Aorta (tissue), 5 donors: ENCODE data around the gene FLAD1. TPM values are rescaled to one million over a fixed set of nuclear protein-coding genes. Genes with fewer than 3 reads are reported as not detected.
A peak's percentile ranks its signal among the peaks of the same experiment; 100 is the strongest.

ENCODE experiments used
- ATAC-seq: fragments of 200-7000 bp; cut with Tn5 transposase; one replicate; pipeline ENCODE4 v1.9.1; 2022; ENCODE audit warnings: moderate library complexity; ENCODE audit not compliant: low FRiP score
- DNase-seq, 2 donors: peaks; one replicate each; pipeline ENCODE4 v3.0.0-alpha.2; 2020
- H3K27ac ChIP-seq, 2 donors: one replicate each; pipeline ENCODE4 v1.5.1; 2013; ENCODE audit warnings: low read length in 2 of 2, mild to moderate bottlenecking in 2 of 2, moderate library complexity in 2 of 2, control low read depth in 1 of 2, inconsistent platforms in 1 of 2, low read depth in 1 of 2
- H3K27me3 ChIP-seq, 2 donors: one replicate each; pipeline ENCODE4 v1.6.1; 2013; ENCODE audit warnings: control low read depth in 1 of 2, low read length in 1 of 2, mild to moderate bottlenecking in 1 of 2, moderate library complexity in 1 of 2; ENCODE audit not compliant: insufficient read depth in 2 of 2, control insufficient read depth in 1 of 2
- H3K36me3 ChIP-seq, 2 donors: one replicate each; pipeline ENCODE4 v1.6.1; 2013; ENCODE audit warnings: control low read depth in 1 of 2, low read length in 1 of 2, mild to moderate bottlenecking in 1 of 2; ENCODE audit not compliant: insufficient read depth in 2 of 2, control insufficient read depth in 1 of 2
- H3K4me1 ChIP-seq, 2 donors: one replicate each; pipeline ENCODE4 v1.6.1; 2013; ENCODE audit warnings: low read length in 2 of 2, control low read depth in 1 of 2, mild to moderate bottlenecking in 1 of 2, moderate library complexity in 1 of 2; ENCODE audit not compliant: insufficient read depth in 2 of 2, control insufficient read depth in 1 of 2
- H3K4me3 ChIP-seq, 2 donors: one replicate each; pipeline ENCODE4 v1.5.1; 2013; ENCODE audit warnings: low read length in 2 of 2, control low read depth in 1 of 2, mild to moderate bottlenecking in 1 of 2
- H3K9me3 ChIP-seq: one replicate; pipeline ENCODE4 v1.6.1; 2013; ENCODE audit warnings: mild to moderate bottlenecking, low read length; ENCODE audit not compliant: control insufficient read depth
- WGBS, 2 donors: extraction: QIAGEN DNeasy Blood & Tissue Kit; methylation state at CpG; one replicate each; pipeline ENCODE4 v1.1.7; 2013; 5-methylcytosine and 5-hydroxymethylcytosine counted together
- intact Hi-C, 2 donors: fragments of 100-400 bp; cut with DNase I; formaldehyde crosslinking; loops; one replicate each; pipeline versions ENCODE4 v1.14.2 to v1.15.0; 2022
- polyA plus RNA-seq, 2 donors: library from polyadenylated mRNA; stranded (reverse); fragments of 200-250 nt; gene quantifications; one replicate each; pipeline ENCODE4 v1.2.3, GENCODE V29; 2013
- total RNA-seq, 2 donors: library from RNA; stranded (reverse); fragmentation: NEBNext Ultra II Directional; extraction: Animal tissue kit (Norgen Biotek cat#: 25700); gene quantifications; one replicate each; pipeline ENCODE4 v1.2.1, GENCODE V29; 2021
- donor health status: healthy with polysubstance abuse.
- donor health status: Bipolar disorder and iron deficiency.
- donor health status: DM: no; HTN: no; CAD: no.
- donor health status: DM: no; HTN: no; CAD: no.
- donor health status: DM: yes; HTN: yes; CAD: no.

Gene FLAD1
- total and polyA plus RNA-seq, 4 donors: 14.5 to 24.2 (median 20.7) TPM

DNA sequence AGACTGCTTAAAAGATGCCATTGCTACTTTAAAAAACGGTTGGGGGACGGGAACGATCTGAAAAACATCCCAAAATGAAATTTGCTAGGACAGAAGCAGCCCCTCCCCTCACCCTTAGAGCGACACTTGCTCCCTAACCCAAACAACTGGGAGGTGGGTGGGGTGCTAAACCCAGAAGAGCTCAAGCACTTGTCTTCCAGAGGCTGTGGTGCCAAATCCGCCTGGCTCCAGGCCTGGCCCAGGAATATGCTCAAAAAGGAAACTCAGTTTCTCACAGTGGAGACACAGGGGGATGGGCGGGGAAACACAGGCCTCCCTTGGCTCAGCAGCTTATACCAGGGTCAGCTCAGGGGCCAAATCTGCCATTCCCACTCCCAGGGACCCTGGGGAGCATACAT is 26.6 kb upstream of the FLAD1 start:
- 2 to 3% methylated on average over 6 of the region's 6 CpGs for WGBS, 2 donors
- DNase-seq: peak in 1 of 2 donors; percentile 64
- Histone ChIP-seq H3K27ac (peak overlapping the region in 1 of 2 donors; percentile 86), H3K27me3 (no peaks in the 10 kb centered on the region), H3K4me1 (peaks cover 0 to 5% of the 10 kb centered on the region in 2 donors), H3K36me3 (no peaks in the 10 kb centered on the region), H3K9me3 (no peaks in the 10 kb centered on the region), H3K4me3 (peak overlapping the region; percentile 21 to 74)
- intact Hi-C loops: loop anchor here in 1 of 2 donors (5.0 kb wide), 1 partner anchor 61 kb away; no protein-coding TSS in a partner anchor
- peak; percentile 53 for ATAC-seq

DNA sequence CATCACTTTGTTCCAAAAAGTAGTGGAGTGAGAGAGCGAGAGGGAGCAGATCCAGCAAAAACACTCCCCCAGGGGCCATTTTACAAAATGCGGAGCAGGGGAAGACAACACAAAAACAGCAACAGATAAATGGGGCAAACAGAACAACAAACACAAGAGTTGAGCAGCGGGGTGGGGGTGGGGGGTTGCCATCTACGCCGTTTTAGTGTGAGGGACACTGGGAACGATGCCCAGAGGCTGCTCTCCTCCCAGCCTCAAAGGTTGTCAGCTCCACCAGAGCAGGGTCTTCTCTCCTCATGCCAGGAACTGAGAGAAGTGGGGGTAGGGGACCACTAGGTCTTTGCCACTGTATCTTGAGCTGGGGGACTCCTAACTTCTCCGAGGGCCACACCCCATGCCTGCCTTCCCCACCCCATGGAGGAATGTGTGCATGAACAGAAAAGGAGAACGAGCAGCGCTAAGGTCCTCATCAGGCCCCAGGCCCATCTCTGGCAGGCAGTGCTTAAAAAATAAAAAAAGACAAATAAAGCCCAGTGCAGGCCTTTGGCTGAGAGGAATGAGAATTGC is 26.0 kb upstream of the FLAD1 start:
- H3K4me3 ChIP-seq: no peak overlapping the region
- no peaks in the 10 kb centered on the region for H3K27me3 ChIP-seq
- intact Hi-C loops: loop anchor here in 1 of 2 donors (5.0 kb wide), 1 partner anchor 60 kb away; no protein-coding TSS in a partner anchor
- no peak overlapping the region for H3K27ac ChIP-seq
- DNase-seq (no peak), ATAC-seq (no peak)
- H3K4me1 ChIP-seq: peaks cover 0 to 5% of the 10 kb centered on the region in 2 donors
- no peaks in the 10 kb centered on the region for H3K36me3 ChIP-seq
- WGBS, 2 donors: 24 to 26% methylated on average over 9 of the region's 9 CpGs
- no peaks in the 10 kb centered on the region for H3K9me3 ChIP-seq

DNA sequence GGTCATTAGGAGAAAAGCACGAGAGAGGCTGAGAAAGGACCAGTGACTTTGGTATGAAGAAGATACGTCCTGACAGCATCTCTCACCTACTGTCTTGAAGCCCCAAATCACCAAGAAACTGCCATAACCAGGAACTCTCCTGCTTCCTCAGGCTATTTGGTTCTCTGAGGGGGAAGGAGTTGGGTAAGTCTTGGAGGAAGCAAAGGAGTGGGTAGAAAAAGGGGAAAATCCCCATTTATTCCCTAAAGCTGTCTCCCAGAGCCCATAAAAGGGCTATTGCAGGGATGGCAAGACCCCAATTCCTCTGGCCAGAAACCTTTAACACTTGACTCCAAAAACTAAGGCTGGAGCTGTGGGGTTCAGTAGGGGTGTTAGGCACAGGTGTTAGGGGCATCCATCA is 25.1 kb upstream of the FLAD1 start:
- no peak for DNase-seq
- Histone ChIP-seq H3K9me3 (no peaks in the 10 kb centered on the region), H3K27ac (no peak overlapping the region), H3K27me3 (no peaks in the 10 kb centered on the region), H3K4me3 (no peak overlapping the region), H3K4me1 (peaks cover 0 to 5% of the 10 kb centered on the region in 2 donors), H3K36me3 (no peaks in the 10 kb centered on the region)
- ATAC-seq: no peak
- WGBS, 2 donors: 58 to 66% methylated on average over 2 of the region's 2 CpGs
- intact Hi-C loops: loop anchor here in 1 of 2 donors (5.0 kb wide), 1 partner anchor 59 kb away; no protein-coding TSS in a partner anchor

DNA sequence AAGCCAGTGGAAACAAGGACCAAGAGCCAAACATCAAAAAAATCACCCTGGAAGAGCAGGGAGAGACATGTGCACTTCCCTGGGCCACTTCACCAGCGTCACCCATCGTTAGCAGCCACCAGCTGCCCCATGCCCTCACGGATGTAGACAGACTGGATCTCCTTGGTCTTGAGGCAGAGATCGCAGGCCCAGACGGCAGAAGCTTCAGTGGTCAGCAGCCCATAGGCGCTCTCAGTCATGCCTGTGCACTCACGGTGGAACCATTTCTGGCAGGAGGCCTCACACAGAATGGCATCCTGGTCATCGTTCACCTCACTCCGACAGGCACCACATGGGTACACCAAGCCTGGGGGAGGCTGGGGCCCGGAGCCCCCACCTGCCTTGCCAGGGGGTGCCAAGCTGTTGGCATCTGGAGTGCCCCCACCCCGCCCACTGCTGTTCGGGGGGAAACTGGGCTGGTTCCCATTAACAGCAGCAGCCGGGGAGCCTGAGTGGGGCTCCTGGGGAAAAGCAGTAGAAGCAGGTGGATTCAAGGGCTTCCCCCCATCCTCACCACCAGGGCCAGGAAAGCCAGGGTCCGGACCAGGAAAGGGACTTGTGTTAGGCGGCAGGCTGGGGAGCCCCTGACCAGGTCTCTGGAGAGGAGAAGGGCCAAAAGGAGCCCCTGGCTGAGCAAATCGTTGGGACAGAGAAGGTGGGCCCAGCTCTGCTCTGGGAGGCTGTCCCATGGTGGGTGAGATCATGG is 24.3 kb upstream of the FLAD1 start:
- peak in 1 of 2 donors; percentile 45 for DNase-seq
- 80 to 83% methylated on average over 16 of the region's 16 CpGs for WGBS, 2 donors
- no peak overlapping the region for H3K27ac ChIP-seq

DNA sequence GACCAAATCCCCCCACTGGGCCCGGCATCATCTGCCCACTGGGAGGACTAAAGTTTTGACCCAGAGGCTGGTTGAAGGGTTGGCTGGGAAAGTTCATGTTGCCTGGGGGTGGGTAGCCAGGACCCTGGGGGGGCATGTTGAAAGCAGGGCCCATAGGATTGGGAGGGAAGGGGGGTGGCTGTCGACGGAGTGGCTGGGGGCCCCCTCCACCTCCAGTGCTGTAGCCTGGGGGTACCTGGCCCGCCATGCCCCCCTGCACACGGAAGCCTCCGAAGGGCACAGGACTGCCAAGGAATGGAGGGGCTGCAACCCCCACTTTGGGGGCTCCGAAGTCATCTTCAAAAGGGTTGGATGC is 23.7 kb upstream of the FLAD1 start:
- peak in 1 of 2 donors; percentile 48 for DNase-seq
- Histone ChIP-seq H3K27me3 (no peaks in the 10 kb centered on the region), H3K27ac (no peak overlapping the region), H3K9me3 (no peaks in the 10 kb centered on the region), H3K36me3 (peaks cover 0 to 2% of the 10 kb centered on the region in 2 donors), H3K4me1 (no peaks in the 10 kb centered on the region), H3K4me3 (no peak overlapping the region)
- ATAC-seq: no peak
- WGBS, 2 donors: 89 to 92% methylated on average over 7 of the region's 7 CpGs
- intact Hi-C loops: loop anchor here in 1 of 2 donors (5.0 kb wide), 1 partner anchor 58 kb away; no protein-coding TSS in a partner anchor

More for the DNA sequence above, 24.3 kb upstream of the FLAD1 start:
- intact Hi-C loops: loop anchor here in 1 of 2 donors (5.0 kb wide), 1 partner anchor 58 kb away; no protein-coding TSS in a partner anchor
- Histone ChIP-seq H3K27me3 (no peaks in the 10 kb centered on the region), H3K36me3 (peaks cover 0 to 2% of the 10 kb centered on the region in 2 donors), H3K4me3 (no peak overlapping the region), H3K4me1 (peaks cover 0 to 4% of the 10 kb centered on the region in 2 donors), H3K9me3 (no peaks in the 10 kb centered on the region)
- no peak for ATAC-seq

DNA sequence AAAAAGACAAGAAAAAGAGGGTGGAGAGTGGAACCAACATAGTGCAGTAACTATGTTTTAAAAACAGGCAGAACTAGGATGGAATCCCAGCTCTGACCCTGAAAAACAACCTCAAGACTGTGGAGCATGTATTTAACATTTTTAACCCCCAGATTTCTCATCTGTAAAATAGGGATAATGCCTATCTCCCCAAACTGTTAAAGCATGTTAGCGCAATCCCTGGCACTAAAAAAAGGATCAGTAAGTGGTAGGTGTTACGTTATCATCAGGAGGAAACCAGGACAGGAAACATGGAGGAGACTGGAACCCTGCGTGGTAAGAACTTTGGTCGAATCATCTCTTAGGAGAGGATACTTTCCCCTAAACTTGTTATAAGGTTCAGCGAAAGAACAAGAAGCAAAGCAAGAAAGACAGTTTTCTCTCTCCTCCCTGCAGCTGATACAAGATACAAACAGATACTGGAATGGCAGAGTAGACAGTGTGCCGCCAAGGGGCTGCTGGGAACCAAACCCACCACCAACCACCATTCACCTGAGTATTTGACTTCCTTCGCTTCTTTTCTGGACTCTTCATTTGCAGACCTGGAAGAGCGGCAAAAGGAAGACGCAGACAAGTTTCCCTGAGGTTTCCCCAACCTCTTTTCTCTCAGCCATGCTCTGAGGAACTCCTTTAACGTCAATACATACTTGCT is 22.6 kb upstream of the FLAD1 start:
- ATAC-seq: no peak
- Histone ChIP-seq H3K4me1 (no peaks in the 10 kb centered on the region), H3K27ac (no peak overlapping the region), H3K36me3 (peaks cover 0 to 10% of the 10 kb centered on the region in 2 donors), H3K4me3 (peak overlapping the region; percentile 29 to 72), H3K27me3 (no peaks in the 10 kb centered on the region), H3K9me3 (no peaks in the 10 kb centered on the region)
- WGBS, 2 donors: 45 to 49% methylated on average over 10 of the region's 10 CpGs
- DNase-seq: peak in 1 of 2 donors; percentile 14
- intact Hi-C loops: no loop called here

DNA sequence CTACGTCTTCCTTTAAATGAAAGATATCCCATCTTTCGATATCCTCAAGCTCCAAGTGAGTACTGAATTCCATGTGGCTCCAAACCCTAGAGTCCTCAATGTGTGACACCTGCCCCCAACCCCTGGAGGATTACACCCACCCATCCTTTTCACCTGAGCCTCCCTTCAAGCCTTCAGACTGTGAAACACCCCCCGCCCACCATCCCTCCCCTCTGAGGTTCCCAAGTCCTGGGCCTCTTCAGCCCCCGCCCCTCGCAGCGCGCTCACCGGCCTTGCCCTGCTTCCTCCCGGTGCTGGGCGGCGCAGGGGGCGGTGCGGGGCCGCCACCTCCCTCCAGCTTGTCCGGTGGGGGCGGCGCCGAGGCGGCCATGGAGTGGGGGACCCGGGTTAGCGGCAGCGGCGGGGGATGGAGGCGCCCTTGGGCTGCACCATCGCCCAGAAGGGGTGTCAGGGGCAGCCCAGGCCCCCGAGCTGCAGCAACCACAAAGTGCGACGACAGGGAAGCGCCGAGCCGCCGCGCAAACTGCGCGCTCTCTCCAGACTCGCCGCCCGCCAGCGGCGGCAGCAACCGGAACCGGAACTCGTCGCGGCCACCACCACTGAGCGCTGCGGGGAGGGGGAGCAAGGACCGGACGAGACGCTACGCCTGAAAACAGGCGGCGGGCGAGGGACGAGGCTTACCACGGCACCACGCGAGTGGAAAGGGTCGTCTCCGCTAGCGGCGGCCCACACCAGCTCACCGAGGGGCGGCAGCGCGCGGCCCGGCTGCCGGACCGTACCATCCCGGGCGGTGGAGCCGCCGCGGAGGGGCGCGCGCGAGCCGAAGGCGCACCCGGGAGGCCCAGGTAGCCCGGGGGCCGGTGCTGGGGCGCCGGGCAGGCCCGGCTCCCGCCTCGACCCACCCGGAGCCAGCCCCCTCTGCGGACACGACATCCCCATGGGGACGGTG is 21.7 kb upstream of the FLAD1 start, which contains the start of gene PYGO2:
TSS of gene PYGO2 (minus strand) at position 576 of the 949 bp plus-strand sequence. CDS start at position 370, 206 bp downstream.
- Histone ChIP-seq H3K9me3 (no peaks in the 10 kb centered on the region), H3K27ac (peak within 1 kb of the TSS; percentile 12 to 70), H3K4me1 (no peaks in the 10 kb centered on the region), H3K27me3 (no peaks in the 10 kb centered on the region), H3K4me3 (peak within 1 kb of the TSS; percentile 29 to 72), H3K36me3 (peaks cover 0 to 12% of the 10 kb centered on the region in 2 donors)
- ATAC-seq: peak; percentile 92
- DNase-seq: peak; percentile 86 to 95
- 1% methylated on average over 70 to 93 of the region's 93 CpGs for WGBS, 2 donors
- intact Hi-C loops: loop anchor here in 1 of 2 donors (2.0 kb wide), 1 partner anchor 37 kb away; no protein-coding TSS in a partner anchor
